22Rv1 (cell line): ENCODE measurements around the gene TNRC6B.

Source experiments
- ZFX ChIP-seq: fragments of 450-650 bp; IDR thresholded peaks from 2 replicates; pipeline ENCODE4 v1.6.1; 2017; ENCODE audit warnings: antibody characterized with exemption, borderline replicate concordance
- TF ChIP-seq, protein P1 (sequence below): fragments of 450-650 bp; IDR thresholded peaks from 2 replicates; pipeline ENCODE4 v1.5.1; 2017; ENCODE audit warnings: mild to moderate bottlenecking

- TF ChIP-seq, protein P1, sequence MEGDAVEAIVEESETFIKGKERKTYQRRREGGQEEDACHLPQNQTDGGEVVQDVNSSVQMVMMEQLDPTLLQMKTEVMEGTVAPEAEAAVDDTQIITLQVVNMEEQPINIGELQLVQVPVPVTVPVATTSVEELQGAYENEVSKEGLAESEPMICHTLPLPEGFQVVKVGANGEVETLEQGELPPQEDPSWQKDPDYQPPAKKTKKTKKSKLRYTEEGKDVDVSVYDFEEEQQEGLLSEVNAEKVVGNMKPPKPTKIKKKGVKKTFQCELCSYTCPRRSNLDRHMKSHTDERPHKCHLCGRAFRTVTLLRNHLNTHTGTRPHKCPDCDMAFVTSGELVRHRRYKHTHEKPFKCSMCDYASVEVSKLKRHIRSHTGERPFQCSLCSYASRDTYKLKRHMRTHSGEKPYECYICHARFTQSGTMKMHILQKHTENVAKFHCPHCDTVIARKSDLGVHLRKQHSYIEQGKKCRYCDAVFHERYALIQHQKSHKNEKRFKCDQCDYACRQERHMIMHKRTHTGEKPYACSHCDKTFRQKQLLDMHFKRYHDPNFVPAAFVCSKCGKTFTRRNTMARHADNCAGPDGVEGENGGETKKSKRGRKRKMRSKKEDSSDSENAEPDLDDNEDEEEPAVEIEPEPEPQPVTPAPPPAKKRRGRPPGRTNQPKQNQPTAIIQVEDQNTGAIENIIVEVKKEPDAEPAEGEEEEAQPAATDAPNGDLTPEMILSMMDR: no peak
- TF ChIP-seq ZFX: no peak
These were observed 207.5 kb downstream of the TNRC6B start for GRCh38 chr22:40385036-40385782.
